Mammary epithelial cell (primary cell): ENCODE data around the gene IL11.

ENCODE experiments used
- EZH2 ChIP-seq: IDR thresholded peaks from 2 replicates; pipeline ENCODE4 v1.6.1; 2012; ENCODE audit warnings: low read length, inconsistent platforms, borderline replicate concordance
- TF ChIP-seq, protein P1 (sequence below), 2 donors: IDR thresholded peaks in 1 of 2; conservative IDR thresholded peaks in 1 of 2; 2 replicates each; pipeline ENCODE4 v1.5.1; 2011 to 2012; ENCODE audit warnings: inconsistent platforms in 2 of 2, low read length in 2 of 2, mild to moderate bottlenecking in 2 of 2, control low read depth in 1 of 2, low read depth in 1 of 2; ENCODE audit not compliant: insufficient read depth in 1 of 2; ENCODE audit errors: extremely low read depth in 1 of 2

DNA sequence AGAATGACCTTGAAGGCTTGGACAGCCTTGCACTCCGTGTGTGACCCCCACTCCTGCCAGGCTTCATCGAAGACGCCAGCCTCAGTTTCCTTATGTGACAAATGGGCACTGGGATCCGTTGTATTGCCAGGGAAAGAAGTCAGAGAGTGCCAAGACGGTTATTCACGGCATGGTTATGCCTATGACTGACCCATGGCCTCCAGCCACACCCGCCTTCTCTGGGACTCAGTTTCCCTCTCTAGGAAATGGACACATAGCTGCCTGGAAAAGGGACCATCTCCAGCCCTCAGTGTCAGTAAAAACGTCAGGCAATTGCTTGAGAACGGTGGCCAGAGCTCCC is 38.2 kb upstream of the IL11 start:
- TF ChIP-seq, protein P1, sequence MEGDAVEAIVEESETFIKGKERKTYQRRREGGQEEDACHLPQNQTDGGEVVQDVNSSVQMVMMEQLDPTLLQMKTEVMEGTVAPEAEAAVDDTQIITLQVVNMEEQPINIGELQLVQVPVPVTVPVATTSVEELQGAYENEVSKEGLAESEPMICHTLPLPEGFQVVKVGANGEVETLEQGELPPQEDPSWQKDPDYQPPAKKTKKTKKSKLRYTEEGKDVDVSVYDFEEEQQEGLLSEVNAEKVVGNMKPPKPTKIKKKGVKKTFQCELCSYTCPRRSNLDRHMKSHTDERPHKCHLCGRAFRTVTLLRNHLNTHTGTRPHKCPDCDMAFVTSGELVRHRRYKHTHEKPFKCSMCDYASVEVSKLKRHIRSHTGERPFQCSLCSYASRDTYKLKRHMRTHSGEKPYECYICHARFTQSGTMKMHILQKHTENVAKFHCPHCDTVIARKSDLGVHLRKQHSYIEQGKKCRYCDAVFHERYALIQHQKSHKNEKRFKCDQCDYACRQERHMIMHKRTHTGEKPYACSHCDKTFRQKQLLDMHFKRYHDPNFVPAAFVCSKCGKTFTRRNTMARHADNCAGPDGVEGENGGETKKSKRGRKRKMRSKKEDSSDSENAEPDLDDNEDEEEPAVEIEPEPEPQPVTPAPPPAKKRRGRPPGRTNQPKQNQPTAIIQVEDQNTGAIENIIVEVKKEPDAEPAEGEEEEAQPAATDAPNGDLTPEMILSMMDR (conservative IDR thresholded peaks at IDR 0.05 in 1 of 2, IDR thresholded peaks at IDR 0.05 in 1 of 2; ENCODE audit: extremely low read depth in 1 of 2, insufficient read depth in 1 of 2, low read depth in 1 of 2, low read length in 2 of 2), result no peak
- no peak for TF ChIP-seq EZH2
